HCT116 (cell line): ENCODE measurements around the gene MAML3. TPM values are rescaled to one million over a fixed set of nuclear protein-coding genes. Genes with fewer than 3 reads are reported as not detected.

Source experiments
- ATAC-seq: fragments of 200-7000 bp; cut with Tn5 transposase; 2 replicates; pipeline ENCODE4 v1.9.1; 2020; ENCODE audit warnings: mild to moderate bottlenecking, moderate library complexity
- BruUV-seq: library from RNA; stranded (reverse); fragments of 400-500 nt; replicated peaks from 2 replicates; lab custom pipeline; 2021; lab: Mats Ljungman, UMichigan
- CTCF ChIA-PET: fragments of 300-600 bp; sonication (Branson Sonifier 250); formaldehyde crosslinking; loops from one replicate; lab custom pipeline; 2021; ENCODE audit warnings: antibody characterized with exemption; lab: Charles Lee
- POLR2A ChIA-PET: fragments of 300-600, 350-600 bp; sonication (Branson Sonifier 250); formaldehyde crosslinking; loops from one replicate; lab custom pipeline; 2021; ENCODE audit warnings: antibody characterized with exemption; lab: Charles Lee
- RAD21 ChIA-PET, 2 experiments: fragments of 300-600 bp; sonication (Branson Sonifier 250); formaldehyde crosslinking; loops; one replicate each; lab custom pipeline; 2023; ENCODE audit warnings: low total read pairs in 2 of 2; ENCODE audit not compliant: uncharacterized antibody in 2 of 2, unreplicated experiment in 2 of 2, low non-redundant PET in 1 of 2; lab: Charles Lee
- DNase-seq: peaks from one replicate; pipeline ENCODE4 v3.0.0-alpha.2; 2010; ENCODE audit warnings: low read depth, low spot score
- H2AFZ ChIP-seq: fragments of 200-600 bp; shearing (Covaris generic), sonication (generic); 2 replicates; pipeline ENCODE4 v1.6.1; 2017; ENCODE audit warnings: low read depth, mixed run types, mixed read lengths, antibody characterized with exemption, low read length; ENCODE audit not compliant: poor library complexity, severe bottlenecking
- H3K27ac ChIP-seq: 2 replicates; pipeline ENCODE4 v1.5.1; 2012; ENCODE audit warnings: low read depth, low read length
- H3K27me3 ChIP-seq: fragments of 200-600 bp; sonication (generic); 2 replicates; pipeline ENCODE4 v1.6.1; 2016; ENCODE audit warnings: mixed run types, low read length, mixed read lengths; ENCODE audit not compliant: insufficient read depth
- H3K36me3 ChIP-seq, 2 experiments: fragments of 200-500 bp in 1 of 2; fragments of 200-600 bp in 1 of 2; sonication (Bioruptor generic) in 1 of 2; sonication (generic) in 1 of 2; 2 replicates each; pipeline versions ENCODE4 v1.5.1 to v1.6.1; 2014 to 2016; ENCODE audit warnings: low read length in 2 of 2, inconsistent platforms in 1 of 2, mixed read lengths in 1 of 2, mixed run types in 1 of 2; ENCODE audit not compliant: insufficient read depth in 2 of 2, control insufficient read depth in 1 of 2
- H3K4me1 ChIP-seq, 2 experiments: fragments of 200-600 bp in 1 of 2; sonication (generic) in 1 of 2; 2 replicates each; pipeline versions ENCODE4 v1.5.1 to v1.6.1; 2012 to 2017; ENCODE audit warnings: low read length in 2 of 2, inconsistent platforms in 1 of 2, mild to moderate bottlenecking in 1 of 2, mixed read lengths in 1 of 2, mixed run types in 1 of 2, moderate library complexity in 1 of 2; ENCODE audit not compliant: insufficient read depth in 2 of 2, control insufficient read depth in 1 of 2
- H3K4me2 ChIP-seq: fragments of 200-600 bp; sonication (generic); 2 replicates; pipeline ENCODE4 v1.6.1; 2017; ENCODE audit warnings: mixed run types, low read length, mixed read lengths
- H3K4me3 ChIP-seq, 2 experiments: fragments of 200-600 bp in 1 of 2; sonication (generic) in 1 of 2; replicated peaks in 1 of 2; 2 replicates each; pipeline ENCODE4 v1.5.1; 2011 to 2016; ENCODE audit warnings: low read length in 2 of 2, control low read depth in 1 of 2, low read depth in 1 of 2, mild to moderate bottlenecking in 1 of 2, mixed read lengths in 1 of 2, mixed run types in 1 of 2
- H3K79me2 ChIP-seq: fragments of 200-600 bp; sonication (generic); 2 replicates; pipeline ENCODE4 v1.6.1; 2017; ENCODE audit warnings: mild to moderate bottlenecking, mixed run types, low read length, moderate library complexity, mixed read lengths; ENCODE audit not compliant: insufficient read depth
- H3K9ac ChIP-seq: fragments of 200-600 bp; sonication (generic); 2 replicates; pipeline ENCODE4 v1.6.1; 2016; ENCODE audit warnings: low read length, mixed read lengths
- H3K9me2 ChIP-seq: fragments of 200-600 bp; sonication (generic), shearing (Covaris generic); 2 replicates; pipeline ENCODE4 v1.6.1; 2017; ENCODE audit warnings: mixed run types, mild to moderate bottlenecking, moderate library complexity; ENCODE audit not compliant: insufficient read depth
- H3K9me3 ChIP-seq, 2 experiments: fragments of 200-500 bp in 1 of 2; fragments of 200-600 bp in 1 of 2; sonication (Bioruptor generic) in 1 of 2; sonication (generic) in 1 of 2; 2 replicates each; pipeline ENCODE4 v1.6.1; 2014 to 2017; ENCODE audit warnings: low read length in 2 of 2, mixed read lengths in 2 of 2, inconsistent platforms in 1 of 2, low read depth in 1 of 2, mild to moderate bottlenecking in 1 of 2, mixed run types in 1 of 2, moderate library complexity in 1 of 2; ENCODE audit not compliant: control insufficient read depth in 1 of 2, insufficient read depth in 1 of 2
- H4K20me1 ChIP-seq: fragments of 200-600 bp; sonication (generic), shearing (Covaris generic); 2 replicates; pipeline ENCODE4 v1.6.1; 2017; ENCODE audit warnings: mixed run types, mild to moderate bottlenecking, moderate library complexity; ENCODE audit not compliant: insufficient read depth
- CBX3 ChIP-seq: IDR thresholded peaks from 2 replicates; pipeline ENCODE4 v1.6.1; 2012; ENCODE audit warnings: low read depth
- EGR1 ChIP-seq: IDR thresholded peaks from 2 replicates; pipeline ENCODE4 v1.6.1; 2012; ENCODE audit warnings: low read depth
- EZH2 ChIP-seq: fragments of 200-600 bp; sonication (generic); IDR thresholded peaks from 2 replicates; pipeline ENCODE4 v1.6.1; 2017; ENCODE audit warnings: antibody characterized with exemption, mixed run types
- EZH2phosphoT487 ChIP-seq: fragments of 200-600 bp; IDR thresholded peaks from 2 replicates; pipeline ENCODE4 v1.6.1; 2018; ENCODE audit warnings: antibody characterized with exemption, borderline replicate concordance
- FOSL1 ChIP-seq: IDR thresholded peaks from 2 replicates; pipeline ENCODE4 v1.6.1; 2012; ENCODE audit warnings: low read depth
- JUND ChIP-seq: IDR thresholded peaks from 2 replicates; pipeline ENCODE4 v1.6.1; 2012
- POLR2AphosphoS5 ChIP-seq: IDR thresholded peaks from 2 replicates; pipeline ENCODE4 v1.6.1; 2011; ENCODE audit warnings: mild to moderate bottlenecking, low read depth, low read length, moderate library complexity
- SIN3A ChIP-seq: IDR thresholded peaks from 2 replicates; pipeline ENCODE4 v1.6.1; 2012; ENCODE audit warnings: low read depth
- SRF ChIP-seq: IDR thresholded peaks from 2 replicates; pipeline ENCODE4 v1.6.1; 2012; ENCODE audit warnings: low read depth
- TCF7L2 ChIP-seq: IDR thresholded peaks from 2 replicates; pipeline ENCODE4 v1.7.0; 2011; ENCODE audit warnings: borderline replicate concordance, inconsistent platforms; ENCODE audit not compliant: insufficient read depth, insufficient read length; ENCODE audit errors: extremely low read depth
- YY1 ChIP-seq: IDR thresholded peaks from 2 replicates; pipeline ENCODE4 v1.6.1; 2011; ENCODE audit warnings: low read length, low read depth, moderate library complexity, mild to moderate bottlenecking; ENCODE audit not compliant: insufficient replicate concordance; ENCODE audit errors: extremely low read depth
- ZFX ChIP-seq: fragments of 450-650 bp; IDR thresholded peaks from 2 replicates; pipeline ENCODE4 v1.6.1; 2017
- intact Hi-C: fragments of 100-400 bp; cut with micrococcal nuclease; formaldehyde crosslinking; loops from 2 replicates; pipeline ENCODE4 v1.10.0; 2022
- total RNA-seq: library from RNA; stranded (reverse); gene quantifications from one replicate; pipeline ENCODE4 v1.2.1, GENCODE V29; 2021; ENCODE audit not compliant: unreplicated experiment
- TF ChIP-seq, protein P1 (sequence below), 3 experiments: fragments of 200-600 bp in 1 of 3; sonication (generic) in 1 of 3; IDR thresholded peaks in 2 of 3; conservative IDR thresholded peaks in 1 of 3; 2 replicates each; pipeline ENCODE4 v1.5.1; 2012 to 2017; ENCODE audit warnings: low read depth in 2 of 3, low read length in 2 of 3, antibody characterized with exemption in 1 of 3, borderline replicate concordance in 1 of 3, control low read depth in 1 of 3, mild to moderate bottlenecking in 1 of 3, mixed read lengths in 1 of 3, mixed run types in 1 of 3, moderate library complexity in 1 of 3; ENCODE audit not compliant: insufficient read depth in 1 of 3
- TF ChIP-seq, protein P2 (sequence below): IDR thresholded peaks from 2 replicates; pipeline ENCODE4 v1.6.1; 2012
- TF ChIP-seq, protein P3 (sequence below): IDR thresholded peaks from 2 replicates; pipeline ENCODE4 v1.6.1; 2011; ENCODE audit warnings: mild to moderate bottlenecking, low read length, moderate library complexity; ENCODE audit not compliant: insufficient replicate concordance; ENCODE audit errors: extremely low read depth

Gene MAML3
- total RNA-seq, 1 experiment from 2014 or later: 3.1 TPM

DNA sequence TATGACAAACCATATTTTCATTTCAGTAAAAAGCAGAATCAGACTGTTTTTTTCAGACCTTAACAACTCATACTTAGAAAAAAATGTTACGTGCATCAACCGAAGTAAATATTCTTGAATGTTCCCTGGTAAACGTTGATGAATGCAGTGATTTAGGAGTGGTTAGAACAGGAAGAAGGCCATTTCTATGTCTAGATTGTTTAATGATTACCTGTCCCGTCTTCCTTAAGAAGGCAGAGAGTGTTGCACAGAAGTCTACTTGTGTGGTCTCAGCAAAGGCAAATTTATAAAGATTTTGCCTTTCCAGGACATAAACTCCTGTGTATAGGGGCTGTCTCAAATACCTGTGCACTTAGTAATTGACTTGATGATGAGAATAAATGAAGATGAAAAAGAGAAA is 353.9 kb downstream of the MAML3 start:
- no peak for ATAC-seq

More for the DNA sequence above, 353.9 kb downstream of the MAML3 start:
- H4K20me1 ChIP-seq: no peaks in the 10 kb centered on the region
- no peaks in the 10 kb centered on the region for H3K4me1 ChIP-seq
- peaks cover 3% of the 10 kb centered on the region; the same call in 1 of the 2 replicates for H3K27me3 ChIP-seq
- H3K4me2 ChIP-seq: no peak overlapping the region
- intact Hi-C loops: no loop called here
- TF ChIP-seq YY1 (no peak), SIN3A (no peak), CBX3 (no peak), EGR1 (no peak), EZH2 (no peak), TCF7L2 (no peak), ZFX (no peak), EZH2phosphoT487 (no peak), JUND (no peak), SRF (no peak), POLR2AphosphoS5 (no peak), FOSL1 (no peak)
- TF ChIP-seq, protein P1, sequence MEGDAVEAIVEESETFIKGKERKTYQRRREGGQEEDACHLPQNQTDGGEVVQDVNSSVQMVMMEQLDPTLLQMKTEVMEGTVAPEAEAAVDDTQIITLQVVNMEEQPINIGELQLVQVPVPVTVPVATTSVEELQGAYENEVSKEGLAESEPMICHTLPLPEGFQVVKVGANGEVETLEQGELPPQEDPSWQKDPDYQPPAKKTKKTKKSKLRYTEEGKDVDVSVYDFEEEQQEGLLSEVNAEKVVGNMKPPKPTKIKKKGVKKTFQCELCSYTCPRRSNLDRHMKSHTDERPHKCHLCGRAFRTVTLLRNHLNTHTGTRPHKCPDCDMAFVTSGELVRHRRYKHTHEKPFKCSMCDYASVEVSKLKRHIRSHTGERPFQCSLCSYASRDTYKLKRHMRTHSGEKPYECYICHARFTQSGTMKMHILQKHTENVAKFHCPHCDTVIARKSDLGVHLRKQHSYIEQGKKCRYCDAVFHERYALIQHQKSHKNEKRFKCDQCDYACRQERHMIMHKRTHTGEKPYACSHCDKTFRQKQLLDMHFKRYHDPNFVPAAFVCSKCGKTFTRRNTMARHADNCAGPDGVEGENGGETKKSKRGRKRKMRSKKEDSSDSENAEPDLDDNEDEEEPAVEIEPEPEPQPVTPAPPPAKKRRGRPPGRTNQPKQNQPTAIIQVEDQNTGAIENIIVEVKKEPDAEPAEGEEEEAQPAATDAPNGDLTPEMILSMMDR (IDR thresholded peaks at IDR 0.05 in 2 of 3, conservative IDR thresholded peaks at IDR 0.05 in 1 of 3; ENCODE audit: borderline replicate concordance in 1 of 3, insufficient read depth in 1 of 3, low read depth in 2 of 3, low read length in 2 of 3): no peak
- TF ChIP-seq, protein P2, sequence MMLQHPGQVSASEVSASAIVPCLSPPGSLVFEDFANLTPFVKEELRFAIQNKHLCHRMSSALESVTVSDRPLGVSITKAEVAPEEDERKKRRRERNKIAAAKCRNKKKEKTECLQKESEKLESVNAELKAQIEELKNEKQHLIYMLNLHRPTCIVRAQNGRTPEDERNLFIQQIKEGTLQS: no peak
- TF ChIP-seq, protein P3, sequence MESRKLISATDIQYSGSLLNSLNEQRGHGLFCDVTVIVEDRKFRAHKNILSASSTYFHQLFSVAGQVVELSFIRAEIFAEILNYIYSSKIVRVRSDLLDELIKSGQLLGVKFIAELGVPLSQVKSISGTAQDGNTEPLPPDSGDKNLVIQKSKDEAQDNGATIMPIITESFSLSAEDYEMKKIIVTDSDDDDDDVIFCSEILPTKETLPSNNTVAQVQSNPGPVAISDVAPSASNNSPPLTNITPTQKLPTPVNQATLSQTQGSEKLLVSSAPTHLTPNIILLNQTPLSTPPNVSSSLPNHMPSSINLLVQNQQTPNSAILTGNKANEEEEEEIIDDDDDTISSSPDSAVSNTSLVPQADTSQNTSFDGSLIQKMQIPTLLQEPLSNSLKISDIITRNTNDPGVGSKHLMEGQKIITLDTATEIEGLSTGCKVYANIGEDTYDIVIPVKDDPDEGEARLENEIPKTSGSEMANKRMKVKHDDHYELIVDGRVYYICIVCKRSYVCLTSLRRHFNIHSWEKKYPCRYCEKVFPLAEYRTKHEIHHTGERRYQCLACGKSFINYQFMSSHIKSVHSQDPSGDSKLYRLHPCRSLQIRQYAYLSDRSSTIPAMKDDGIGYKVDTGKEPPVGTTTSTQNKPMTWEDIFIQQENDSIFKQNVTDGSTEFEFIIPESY: no peak
- H3K4me3 ChIP-seq: no peak overlapping the region
- ChIA-PET CTCF (no interaction called here), POLR2A (no interaction called here), RAD21 (no interaction called here)
- H3K9ac ChIP-seq: no peak overlapping the region
- no peaks in the 10 kb centered on the region for H3K9me3 ChIP-seq
- H3K36me3 ChIP-seq: no peaks in the 10 kb centered on the region
- no peaks in the 10 kb centered on the region for H3K9me2 ChIP-seq
- DNase-seq: no peak
- H3K27ac ChIP-seq: no peak overlapping the region
- no TSS peak for BruUV-seq
- no peak overlapping the region for H2AFZ ChIP-seq
- no peaks in the 10 kb centered on the region for H3K79me2 ChIP-seq
